Hepatocyte (in vitro differentiated cells): ENCODE data around the gene MAP3K20. TPM values are rescaled to one million over a fixed set of nuclear protein-coding genes. Genes with fewer than 3 reads are reported as not detected.
"Not testable (repeated sequence)": the region's sequence is repeated elsewhere in the genome, so short reads cannot be mapped to it uniquely, and the experiment has no call there.

Experiments
- DNase-seq: peaks from one replicate; pipeline ENCODE4 v3.0.0-alpha.2; 2016; ENCODE audit warnings: low spot score
- H2AFZ ChIP-seq: fragments of 200-600 bp; sonication (generic); 2 replicates; pipeline ENCODE4 v1.6.0; 2016; ENCODE audit warnings: antibody characterized with exemption, mild to moderate bottlenecking
- H3K27ac ChIP-seq: fragments of 200-600 bp; sonication (generic); 2 replicates; pipeline ENCODE4 v1.5.1; 2016; ENCODE audit warnings: mild to moderate bottlenecking
- H3K27me3 ChIP-seq: fragments of 200-600 bp; sonication (generic); 2 replicates; pipeline ENCODE4 v1.6.1; 2016
- H3K36me3 ChIP-seq: fragments of 200-600 bp; sonication (generic); replicated peaks from 2 replicates; pipeline ENCODE4 v1.5.1; 2016; ENCODE audit warnings: low read depth; ENCODE audit not compliant: insufficient read depth
- H3K4me1 ChIP-seq: fragments of 200-600 bp; sonication (generic); 2 replicates; pipeline ENCODE4 v1.5.1; 2016; ENCODE audit warnings: mild to moderate bottlenecking, moderate library complexity; ENCODE audit not compliant: insufficient read depth
- H3K4me2 ChIP-seq: fragments of 200-600 bp; sonication (generic); 2 replicates; pipeline ENCODE4 v1.6.0; 2016
- H3K4me3 ChIP-seq: fragments of 200-600 bp; sonication (generic); 2 replicates; pipeline ENCODE4 v1.5.1; 2016; ENCODE audit warnings: mild to moderate bottlenecking
- H3K79me2 ChIP-seq: fragments of 200-600 bp; sonication (generic); 2 replicates; pipeline ENCODE4 v1.6.0; 2017; ENCODE audit warnings: mild to moderate bottlenecking
- H3K9me2 ChIP-seq: fragments of 200-600 bp; sonication (generic); replicated peaks from 2 replicates; pipeline ENCODE4 v1.6.0; 2017; ENCODE audit warnings: mild to moderate bottlenecking; ENCODE audit not compliant: insufficient read depth
- H3K9me3 ChIP-seq: fragments of 200-600 bp; sonication (generic); 2 replicates; pipeline ENCODE4 v1.5.1; 2016; ENCODE audit warnings: low read depth, mild to moderate bottlenecking
- H4K20me1 ChIP-seq: fragments of 200-600 bp; sonication (generic); 2 replicates; pipeline ENCODE4 v1.6.0; 2016; ENCODE audit warnings: mild to moderate bottlenecking; ENCODE audit not compliant: insufficient read depth, poor library complexity, severe bottlenecking
- EZH2 ChIP-seq: fragments of 200-600 bp; sonication (generic); IDR thresholded peaks from 2 replicates; pipeline ENCODE4 v1.6.1; 2016; ENCODE audit warnings: antibody characterized with exemption, mild to moderate bottlenecking, borderline replicate concordance
- EZH2phosphoT487 ChIP-seq: fragments of 200-600 bp; sonication (generic); IDR thresholded peaks from one replicate; pipeline ENCODE4 v1.6.1; 2018; ENCODE audit warnings: antibody characterized with exemption, mild to moderate bottlenecking, low read depth, moderate library complexity; ENCODE audit not compliant: unreplicated experiment, severe bottlenecking
- WGBS: methylation state at CpG from one replicate; pipeline ENCODE4 v1.1.6; 2016; ENCODE audit warnings: low lambda C conversion rate; ENCODE audit errors: missing lambda C conversion rate; 5-methylcytosine and 5-hydroxymethylcytosine counted together
- polyA plus RNA-seq: library from polyadenylated mRNA; unstranded; fragments of >200 nt; fragmentation: Nextera tagmentation; extraction: Ambion mirVana; gene quantifications from 2 replicates; pipeline ENCODE4 v1.2.1, GENCODE V29; 2016
- total RNA-seq: library from RNA; depleted of rRNA; stranded (reverse); fragments of >200 nt; gene quantifications from 2 replicates; pipeline ENCODE4 v1.2.3, GENCODE V29; 2014
- TF ChIP-seq, protein P1 (sequence below): fragments of 200-600 bp; sonication (generic); IDR thresholded peaks from 2 replicates; pipeline ENCODE4 v1.5.1; 2016; ENCODE audit warnings: antibody characterized with exemption, mild to moderate bottlenecking; ENCODE audit not compliant: poor library complexity

The MAP3K20 gene
- total and polyA plus RNA-seq, 2 experiments from 2014 or later: 16.5 to 23.3 TPM

DNA sequence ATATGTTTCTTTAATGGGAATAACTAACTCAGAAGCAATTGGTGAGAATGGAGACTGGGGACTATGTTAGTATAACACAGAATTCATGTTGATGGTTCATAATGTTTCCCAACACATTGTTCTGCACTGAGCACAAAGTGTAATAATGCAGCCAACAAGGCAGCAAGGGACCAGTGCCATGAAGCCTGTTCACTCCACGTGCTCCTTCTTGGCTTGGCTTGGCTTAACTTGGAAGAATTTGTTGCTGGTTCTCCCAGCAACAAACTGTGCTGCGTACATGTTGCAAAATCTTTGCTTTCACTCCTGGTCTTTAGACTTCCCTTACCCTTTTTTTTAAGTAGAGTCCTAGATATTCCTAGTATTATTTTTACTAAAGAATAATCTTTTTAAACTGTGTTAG is 129.7 kb downstream of the MAP3K20 start:
- H3K4me1 ChIP-seq: no peaks in the 10 kb centered on the region
- no peak overlapping the region for H3K27ac ChIP-seq
- no peaks in the 10 kb centered on the region for H3K9me2 ChIP-seq
- TF ChIP-seq, protein P1, sequence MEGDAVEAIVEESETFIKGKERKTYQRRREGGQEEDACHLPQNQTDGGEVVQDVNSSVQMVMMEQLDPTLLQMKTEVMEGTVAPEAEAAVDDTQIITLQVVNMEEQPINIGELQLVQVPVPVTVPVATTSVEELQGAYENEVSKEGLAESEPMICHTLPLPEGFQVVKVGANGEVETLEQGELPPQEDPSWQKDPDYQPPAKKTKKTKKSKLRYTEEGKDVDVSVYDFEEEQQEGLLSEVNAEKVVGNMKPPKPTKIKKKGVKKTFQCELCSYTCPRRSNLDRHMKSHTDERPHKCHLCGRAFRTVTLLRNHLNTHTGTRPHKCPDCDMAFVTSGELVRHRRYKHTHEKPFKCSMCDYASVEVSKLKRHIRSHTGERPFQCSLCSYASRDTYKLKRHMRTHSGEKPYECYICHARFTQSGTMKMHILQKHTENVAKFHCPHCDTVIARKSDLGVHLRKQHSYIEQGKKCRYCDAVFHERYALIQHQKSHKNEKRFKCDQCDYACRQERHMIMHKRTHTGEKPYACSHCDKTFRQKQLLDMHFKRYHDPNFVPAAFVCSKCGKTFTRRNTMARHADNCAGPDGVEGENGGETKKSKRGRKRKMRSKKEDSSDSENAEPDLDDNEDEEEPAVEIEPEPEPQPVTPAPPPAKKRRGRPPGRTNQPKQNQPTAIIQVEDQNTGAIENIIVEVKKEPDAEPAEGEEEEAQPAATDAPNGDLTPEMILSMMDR: no peak
- no peak for TF ChIP-seq EZH2phosphoT487
- TF ChIP-seq EZH2: no peak
- H3K27me3 ChIP-seq: no peaks in the 10 kb centered on the region
- H4K20me1 ChIP-seq: no peaks in the 10 kb centered on the region
- no peaks in the 10 kb centered on the region for H3K9me3 ChIP-seq
- H2AFZ ChIP-seq: no peak overlapping the region
- H3K36me3 ChIP-seq: no peaks in the 10 kb centered on the region
- no peak overlapping the region for H3K4me2 ChIP-seq
- H3K4me3 ChIP-seq: no peak overlapping the region
- DNase-seq: peak; percentile 25
- WGBS: 79% methylated on average over 2 of the region's 2 CpGs
- H3K79me2 ChIP-seq: no peaks in the 10 kb centered on the region

DNA sequence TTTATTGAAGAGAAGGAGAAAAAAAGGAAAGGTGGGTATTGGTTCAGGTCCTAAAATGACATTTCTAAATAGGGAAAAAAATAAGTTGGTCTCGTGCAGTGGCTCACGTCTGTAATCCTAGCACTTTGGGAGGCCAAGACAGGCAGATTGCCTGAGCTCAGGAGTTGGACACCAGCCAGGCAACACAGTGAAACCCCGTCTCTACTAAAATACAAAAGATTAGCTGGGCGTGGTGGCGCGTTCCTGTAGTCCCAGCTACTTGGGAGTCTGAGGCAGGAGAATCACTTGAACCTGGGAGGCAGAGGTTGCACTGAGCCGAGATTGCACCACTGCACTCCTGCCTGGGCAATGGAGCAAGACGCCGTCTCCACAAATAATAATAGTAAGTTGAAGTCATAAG is 131.5 kb downstream of the MAP3K20 start:
- 63% methylated on average over 9 of the region's 9 CpGs for WGBS
- not testable (repeated sequence) for H3K4me3 ChIP-seq, H3K36me3 ChIP-seq, H3K4me1 ChIP-seq, DNase-seq, H4K20me1 ChIP-seq, H3K9me2 ChIP-seq, H2AFZ ChIP-seq, H3K4me2 ChIP-seq, H3K9me3 ChIP-seq, H3K27ac ChIP-seq, H3K27me3 ChIP-seq, H3K79me2 ChIP-seq

DNA sequence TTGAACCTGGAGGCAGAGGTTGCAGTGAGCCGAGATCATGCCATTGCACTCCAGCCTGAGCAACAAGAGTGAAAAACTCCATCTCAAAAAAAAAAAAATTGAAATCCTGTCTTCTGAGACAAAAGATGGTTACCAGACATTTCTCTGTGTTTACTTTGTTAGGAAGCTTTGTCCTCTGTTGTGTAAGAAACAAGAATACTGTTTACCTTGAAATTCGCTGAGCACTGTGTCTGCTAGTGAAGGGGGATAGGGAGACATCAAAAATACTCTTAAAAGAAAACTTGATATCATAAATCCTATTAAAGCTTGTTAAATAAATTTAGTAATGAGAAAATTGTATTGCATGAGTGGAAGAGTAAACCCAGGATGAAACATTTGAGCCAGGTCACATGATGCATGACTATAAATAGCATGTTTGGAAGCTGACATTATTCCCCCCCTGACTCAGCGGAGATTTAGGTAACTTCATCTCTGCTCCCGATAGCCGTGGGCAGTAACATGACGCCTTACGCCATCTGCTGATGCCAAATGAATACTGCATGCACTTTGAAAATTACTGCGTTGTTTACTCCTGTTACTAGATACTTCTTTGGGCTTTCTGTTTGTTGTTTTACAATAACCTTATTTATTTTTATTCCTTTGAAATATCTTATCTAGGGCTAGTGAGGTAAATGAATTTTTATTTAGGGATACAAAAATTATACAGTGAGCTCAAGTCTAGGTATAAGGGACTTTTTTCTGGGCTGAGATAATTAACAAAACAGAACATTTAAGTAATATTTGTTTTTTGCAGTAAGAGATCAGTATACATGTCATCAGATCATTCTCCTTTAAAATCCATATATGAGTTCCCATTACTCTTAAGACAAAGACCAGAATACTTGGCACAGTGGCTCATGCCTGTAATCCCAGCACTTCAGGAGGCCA is 134.9 kb downstream of the MAP3K20 start:
- H3K27me3 ChIP-seq: no peaks in the 10 kb centered on the region
- H3K4me2 ChIP-seq: peak overlapping the region; percentile 3
- TF ChIP-seq EZH2: no peak
- TF ChIP-seq EZH2phosphoT487: no peak
- TF ChIP-seq, protein P1: peak; percentile 94
- H2AFZ ChIP-seq: no peak overlapping the region
- H3K4me1 ChIP-seq: peaks cover 23% of the 10 kb centered on the region
- H3K9me3 ChIP-seq: no peaks in the 10 kb centered on the region
- H3K4me3 ChIP-seq: no peak overlapping the region
- H3K36me3 ChIP-seq: no peaks in the 10 kb centered on the region
- H3K27ac ChIP-seq: peak overlapping the region; percentile 23
- peak; percentile 93 for DNase-seq
- 17% methylated on average over 8 of the region's 8 CpGs for WGBS
- H4K20me1 ChIP-seq: no peaks in the 10 kb centered on the region
- no peaks in the 10 kb centered on the region for H3K9me2 ChIP-seq
- no peaks in the 10 kb centered on the region for H3K79me2 ChIP-seq

DNA sequence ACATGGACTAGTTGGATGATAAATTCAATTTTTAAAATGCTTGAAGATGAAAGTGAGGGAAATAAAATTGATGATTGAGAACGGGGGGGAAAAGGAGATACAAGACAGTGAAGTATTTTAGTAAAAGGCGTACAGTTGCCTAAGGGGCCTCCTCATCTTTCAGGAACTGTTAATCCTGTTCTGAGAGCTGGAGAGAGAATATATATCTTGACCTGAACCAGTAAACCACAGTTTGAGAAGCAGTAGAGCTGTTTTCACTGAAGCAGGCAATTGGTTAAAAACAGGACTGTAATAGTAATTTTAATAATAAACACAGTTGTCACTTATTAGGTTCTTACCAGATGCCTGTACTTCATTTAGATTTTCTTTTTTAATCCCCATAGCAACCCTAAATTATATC is 137.5 kb downstream of the MAP3K20 start:
- 53% methylated on average over 2 of the region's 2 CpGs for WGBS
- Histone ChIP-seq H3K4me3 (no peak overlapping the region), H2AFZ (no peak overlapping the region), H3K36me3 (no peaks in the 10 kb centered on the region), H3K79me2 (no peaks in the 10 kb centered on the region), H3K9me2 (no peaks in the 10 kb centered on the region), H3K4me2 (peak overlapping the region; percentile 34), H3K9me3 (no peaks in the 10 kb centered on the region), H3K27ac (no peak overlapping the region), H4K20me1 (no peaks in the 10 kb centered on the region), H3K4me1 (peaks cover 23% of the 10 kb centered on the region), H3K27me3 (no peaks in the 10 kb centered on the region)
- no peak for DNase-seq
- TF ChIP-seq EZH2 (no peak), EZH2phosphoT487 (no peak)
- TF ChIP-seq, protein P1: no peak
